WTC11 (cell line): ENCODE results near the gene MPP2. TPM values are rescaled to one million over a fixed set of nuclear protein-coding genes. Genes with fewer than 3 reads are reported as not detected.

Experiments used
- ATAC-seq: fragments of 200-7000 bp; cut with Tn5 transposase; 2 replicates; pipeline ENCODE4 v1.10.0; 2021; ENCODE audit warnings: mild to moderate bottlenecking, moderate library complexity
- CTCF ChIA-PET: fragments of 300-600 bp; sonication (Branson Sonifier 250); formaldehyde crosslinking; loops from one replicate; lab custom pipeline; 2021; ENCODE audit warnings: antibody characterized with exemption; lab: Charles Lee
- POLR2A ChIA-PET: fragments of 350-600 bp; sonication (Branson Sonifier 250); formaldehyde crosslinking; loops from one replicate; lab custom pipeline; 2021; ENCODE audit warnings: antibody characterized with exemption; lab: Charles Lee
- DNase-seq: peaks from one replicate; pipeline ENCODE4 v3.0.0; 2021; ENCODE audit warnings: low spot score
- H3K27ac Mint-ChIP-seq: 2 replicates; pipeline ENCODE4 v1.8.0; 2021; ENCODE audit warnings: mixed read lengths
- H3K27me3 Mint-ChIP-seq: 2 replicates; pipeline ENCODE4 v1.8.0; 2021; ENCODE audit warnings: low read depth, mild to moderate bottlenecking, moderate library complexity, mixed read lengths
- H3K36me3 Mint-ChIP-seq: 2 replicates; pipeline ENCODE4 v1.8.0; 2021; ENCODE audit warnings: mixed read lengths
- H3K4me1 Mint-ChIP-seq: 2 replicates; pipeline ENCODE4 v1.8.0; 2022; ENCODE audit warnings: mixed read lengths
- H3K4me3 Mint-ChIP-seq: 2 replicates; pipeline ENCODE4 v1.8.0; 2021; ENCODE audit warnings: mild to moderate bottlenecking, moderate library complexity, mixed read lengths
- H3K9me3 Mint-ChIP-seq: 2 replicates; pipeline ENCODE4 v1.8.0; 2021; ENCODE audit warnings: mixed read lengths
- AR ChIP-seq: fragments of 250-450 bp; sonication (Bioruptor Pico); IDR thresholded peaks from 2 replicates; pipeline ENCODE4 v1.9.0; 2021; ENCODE audit warnings: mild to moderate bottlenecking
- EMX1 ChIP-seq: fragments of 250-450 bp; sonication (Bioruptor Pico); IDR thresholded peaks from 2 replicates; pipeline ENCODE4 v1.8.0; 2021; ENCODE audit warnings: mild to moderate bottlenecking
- GRHL2 ChIP-seq: fragments of 250-450 bp; sonication (Bioruptor Pico); IDR thresholded peaks from 2 replicates; pipeline ENCODE4 v1.8.0; 2022; ENCODE audit warnings: mild to moderate bottlenecking, moderate library complexity; ENCODE audit not compliant: insufficient replicate concordance, severe bottlenecking
- HMGA2 ChIP-seq: fragments of 250-450 bp; sonication (Bioruptor Pico); IDR thresholded peaks from 2 replicates; pipeline ENCODE4 v1.4.0; 2021; ENCODE audit warnings: mild to moderate bottlenecking, moderate library complexity
- JUN ChIP-seq: sonication (generic); formaldehyde crosslinking; IDR thresholded peaks from 2 replicates; pipeline ENCODE4 v1.8.0; 2023; ENCODE audit warnings: mild to moderate bottlenecking, missing genetic modification reagents
- MYBL2 ChIP-seq: sonication (generic); formaldehyde crosslinking; IDR thresholded peaks from 2 replicates; pipeline ENCODE4 v1.8.1; 2023; ENCODE audit warnings: mild to moderate bottlenecking, moderate library complexity, missing genetic modification reagents
- NFYB ChIP-seq: sonication (generic); formaldehyde crosslinking; conservative IDR thresholded peaks from 2 replicates; pipeline ENCODE4 v1.8.0; 2022; ENCODE audit warnings: low read depth, missing genetic modification reagents
- NR2C2 ChIP-seq: sonication (generic); formaldehyde crosslinking; IDR thresholded peaks from 2 replicates; pipeline ENCODE4 v1.8.0; 2022; ENCODE audit warnings: mild to moderate bottlenecking, missing genetic modification reagents
- NR3C1 ChIP-seq: sonication (generic); formaldehyde crosslinking; conservative IDR thresholded peaks from 2 replicates; pipeline ENCODE4 v1.8.1; 2023; ENCODE audit warnings: low read depth, mild to moderate bottlenecking, missing genetic modification reagents
- RELA ChIP-seq: sonication (generic); formaldehyde crosslinking; IDR thresholded peaks from 2 replicates; pipeline ENCODE4 v1.8.1; 2022; ENCODE audit warnings: missing genetic modification reagents, mild to moderate bottlenecking, borderline replicate concordance
- SMAD3 ChIP-seq: sonication (generic); formaldehyde crosslinking; IDR thresholded peaks from 2 replicates; pipeline ENCODE4 v1.8.0; 2022; ENCODE audit warnings: missing genetic modification reagents, mild to moderate bottlenecking, borderline replicate concordance
- TP53 ChIP-seq: sonication (generic); formaldehyde crosslinking; IDR thresholded peaks from 2 replicates; pipeline ENCODE4 v1.8.1; 2023; ENCODE audit warnings: mild to moderate bottlenecking, missing genetic modification reagents
- ZBTB43 ChIP-seq: sonication (generic); formaldehyde crosslinking; IDR thresholded peaks from 2 replicates; pipeline ENCODE4 v1.8.1; 2023; ENCODE audit warnings: mild to moderate bottlenecking, missing genetic modification reagents
- ZNF138 ChIP-seq: sonication (generic); formaldehyde crosslinking; conservative IDR thresholded peaks from 2 replicates; pipeline ENCODE4 v1.8.1; 2022; ENCODE audit warnings: mild to moderate bottlenecking, moderate library complexity, missing genetic modification reagents
- ZNF671 ChIP-seq: fragments of 250-450 bp; sonication (Bioruptor Pico); IDR thresholded peaks from 2 replicates; pipeline ENCODE4 v1.8.0; 2021; ENCODE audit warnings: mild to moderate bottlenecking
- total RNA-seq: library from RNA; stranded (reverse); gene quantifications from 3 replicates; pipeline ENCODE4 v1.2.3, GENCODE V29; 2021
- TF ChIP-seq, protein P1 (sequence below): fragments of 250-450 bp; sonication (Bioruptor Pico); IDR thresholded peaks from 2 replicates; pipeline ENCODE4 v1.9.0; 2021; ENCODE audit warnings: moderate library complexity, mild to moderate bottlenecking, inconsistent platforms, borderline replicate concordance
- TF ChIP-seq, protein P2 (sequence below): sonication (generic); formaldehyde crosslinking; IDR thresholded peaks from 2 replicates; pipeline ENCODE4 v1.8.0; 2022; ENCODE audit warnings: mild to moderate bottlenecking, missing genetic modification reagents
- TF ChIP-seq, protein P3 (sequence below): sonication (generic); formaldehyde crosslinking; IDR thresholded peaks from 2 replicates; pipeline ENCODE4 v1.8.0; 2022; ENCODE audit warnings: mild to moderate bottlenecking, missing genetic modification reagents

MPP2 gene
- total RNA-seq, 1 experiment from 2014 or later, result 29.3 TPM

DNA sequence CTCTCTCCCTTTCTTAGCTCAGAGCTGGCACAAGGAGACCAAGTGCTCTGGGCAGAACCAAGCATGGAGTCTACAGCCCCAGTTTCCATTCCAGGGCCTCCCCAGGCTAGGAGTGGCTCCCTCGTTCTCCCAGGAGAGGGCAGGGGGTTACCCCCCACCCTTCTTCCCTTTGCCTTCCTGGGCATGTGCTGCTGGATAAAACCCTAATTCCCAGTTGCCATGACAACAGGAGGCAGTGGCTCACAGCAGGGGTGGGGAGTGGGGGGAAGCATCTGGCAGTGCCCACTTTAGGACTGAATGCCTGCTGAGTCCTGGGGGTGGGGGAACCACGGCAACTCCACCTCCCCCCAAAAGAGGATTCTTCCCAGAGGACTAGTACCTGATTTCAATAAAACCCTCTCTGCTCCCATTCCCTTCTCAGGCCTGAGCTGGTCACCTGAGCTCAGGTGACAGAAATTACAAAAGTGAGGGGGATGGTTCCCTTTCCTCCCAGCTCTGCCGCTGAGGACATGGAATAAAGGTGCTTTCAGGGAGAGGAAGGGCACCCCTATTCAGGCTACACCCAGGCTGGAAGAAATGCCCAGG, 1.8 kb downstream of the MPP2 start:
- ChIA-PET POLR2A (no interaction called here), CTCF (interaction anchor here (1.0 to 7.7 kb wide), 10 partner anchors 10 to 102 kb away, joined by 3 to 49 read pairs (median 7); partner anchors contain the start of genes CD300LG and PPY)
- H3K4me1 Mint-ChIP-seq, result peaks cover 44% of the 10 kb centered on the region
- H3K27me3 Mint-ChIP-seq, result peaks cover 62% of the 10 kb centered on the region
- H3K36me3 Mint-ChIP-seq, result no peaks in the 10 kb centered on the region
- no peaks in the 10 kb centered on the region for H3K9me3 Mint-ChIP-seq
- DNase-seq (no peak), ATAC-seq (no peak; the same call in 1 of the 2 replicates)
- H3K27ac Mint-ChIP-seq, result no peak overlapping the region
- peak overlapping the region; percentile 90 for H3K4me3 Mint-ChIP-seq
- TF ChIP-seq GRHL2 (CRISPR knock-in tag) (no peak), AR (CRISPR knock-in tag) (no peak), EMX1 (CRISPR knock-in tag) (no peak), TP53 (CRISPR knock-in tag) (no peak), ZNF671 (CRISPR knock-in tag) (no peak), ZBTB43 (CRISPR knock-in tag) (no peak), HMGA2 (CRISPR knock-in tag) (no peak), NR3C1 (CRISPR knock-in tag) (no peak), NFYB (CRISPR knock-in tag) (no peak), MYBL2 (no peak), RELA (CRISPR knock-in tag) (no peak), SMAD3 (CRISPR knock-in tag) (no peak), JUN (no peak), NR2C2 (CRISPR knock-in tag) (no peak)
- TF ChIP-seq, protein P1, sequence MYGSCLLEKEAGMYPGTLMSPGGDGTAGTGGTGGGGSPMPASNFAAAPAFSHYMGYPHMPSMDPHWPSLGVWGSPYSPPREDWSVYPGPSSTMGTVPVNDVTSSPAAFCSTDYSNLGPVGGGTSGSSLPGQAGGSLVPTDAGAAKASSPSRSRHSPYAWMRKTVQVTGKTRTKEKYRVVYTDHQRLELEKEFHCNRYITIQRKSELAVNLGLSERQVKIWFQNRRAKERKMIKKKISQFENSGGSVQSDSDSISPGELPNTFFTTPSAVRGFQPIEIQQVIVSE (CRISPR knock-in tag), result no peak
- TF ChIP-seq, protein P2, sequence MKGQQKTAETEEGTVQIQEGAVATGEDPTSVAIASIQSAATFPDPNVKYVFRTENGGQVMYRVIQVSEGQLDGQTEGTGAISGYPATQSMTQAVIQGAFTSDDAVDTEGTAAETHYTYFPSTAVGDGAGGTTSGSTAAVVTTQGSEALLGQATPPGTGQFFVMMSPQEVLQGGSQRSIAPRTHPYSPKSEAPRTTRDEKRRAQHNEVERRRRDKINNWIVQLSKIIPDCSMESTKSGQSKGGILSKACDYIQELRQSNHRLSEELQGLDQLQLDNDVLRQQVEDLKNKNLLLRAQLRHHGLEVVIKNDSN (CRISPR knock-in tag), result no peak
- TF ChIP-seq, protein P3, sequence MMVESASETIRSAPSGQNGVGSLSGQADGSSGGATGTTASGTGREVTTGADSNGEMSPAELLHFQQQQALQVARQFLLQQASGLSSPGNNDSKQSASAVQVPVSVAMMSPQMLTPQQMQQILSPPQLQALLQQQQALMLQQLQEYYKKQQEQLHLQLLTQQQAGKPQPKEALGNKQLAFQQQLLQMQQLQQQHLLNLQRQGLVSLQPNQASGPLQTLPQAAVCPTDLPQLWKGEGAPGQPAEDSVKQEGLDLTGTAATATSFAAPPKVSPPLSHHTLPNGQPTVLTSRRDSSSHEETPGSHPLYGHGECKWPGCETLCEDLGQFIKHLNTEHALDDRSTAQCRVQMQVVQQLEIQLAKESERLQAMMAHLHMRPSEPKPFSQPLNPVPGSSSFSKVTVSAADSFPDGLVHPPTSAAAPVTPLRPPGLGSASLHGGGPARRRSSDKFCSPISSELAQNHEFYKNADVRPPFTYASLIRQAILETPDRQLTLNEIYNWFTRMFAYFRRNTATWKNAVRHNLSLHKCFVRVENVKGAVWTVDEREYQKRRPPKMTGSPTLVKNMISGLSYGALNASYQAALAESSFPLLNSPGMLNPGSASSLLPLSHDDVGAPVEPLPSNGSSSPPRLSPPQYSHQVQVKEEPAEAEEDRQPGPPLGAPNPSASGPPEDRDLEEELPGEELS (CRISPR knock-in tag), result no peak

- Mint-ChIP-seq H3K36me3 (peaks cover 4% of the 10 kb centered on the region; the same call in 1 of the 2 replicates), H3K9me3 (no peaks in the 10 kb centered on the region), H3K4me1 (peaks cover 62% of the 10 kb centered on the region), H3K27ac (no peak overlapping the region), H3K27me3 (peaks cover 43% of the 10 kb centered on the region), H3K4me3 (no peak overlapping the region)
- DNase-seq (no peak), ATAC-seq (no peak)
- no peak for TF ChIP-seq ZNF138 (CRISPR knock-in tag)
- CTCF ChIA-PET, result interaction anchor here (0.5 to 4.7 kb wide), 10 partner anchors 7 to 1881 kb away, joined by 3 to 33 read pairs (median 4); partner anchors contain the start of gene CD300LG
- POLR2A ChIA-PET, result no interaction called here
These were observed 5.3 kb downstream of the MPP2 start for GRCh38 chr17:43901861-43902589.
